K562 (cell line): Measurements from ENCODE around the gene TIGAR. TPM values are rescaled to one million over a fixed set of nuclear protein-coding genes. Genes with fewer than 3 reads are reported as not detected.

ENCODE experiments used
- CREB5 ChIP-seq: fragments of 250-450 bp; sonication (Bioruptor Pico); IDR thresholded peaks from 2 replicates; pipeline ENCODE4 v1.5.0; 2020; ENCODE audit warnings: mild to moderate bottlenecking
- DIDO1 ChIP-seq: fragments of 450-650 bp; IDR thresholded peaks from 2 replicates; pipeline ENCODE4 v1.6.1; 2016; ENCODE audit warnings: low read depth, missing biosample characterization, missing genetic modification characterization
- E2F6 ChIP-seq, 2 experiments: IDR thresholded peaks; 2 replicates each; pipeline ENCODE4 v1.6.1; 2011; ENCODE audit warnings: borderline replicate concordance in 1 of 2, control low read depth in 1 of 2, low read depth in 1 of 2, low read length in 1 of 2, mild to moderate bottlenecking in 1 of 2, mixed read lengths in 1 of 2, moderate library complexity in 1 of 2; ENCODE audit not compliant: insufficient read depth in 1 of 2, insufficient read length in 1 of 2, poor library complexity in 1 of 2, severe bottlenecking in 1 of 2; ENCODE audit errors: extremely low read depth in 1 of 2
- EZH2 ChIP-seq: IDR thresholded peaks from 2 replicates; pipeline ENCODE4 v1.6.1; 2012; ENCODE audit warnings: low read depth, mild to moderate bottlenecking, inconsistent platforms, low read length, borderline replicate concordance
- FOXJ2 ChIP-seq: fragments of 200-800 bp; sonication (Bioruptor generic); IDR thresholded peaks from 2 replicates; pipeline ENCODE4 v1.6.1; 2016; ENCODE audit warnings: missing genetic modification characterization, missing compliant biosample characterization
- KDM4B ChIP-seq, 2 experiments: fragments of 450-650 bp in 1 of 2; sonication (generic) in 1 of 2; IDR thresholded peaks; 2 replicates each; pipeline ENCODE4 v1.6.1; 2016 to 2017; ENCODE audit warnings: borderline replicate concordance in 2 of 2, antibody characterized with exemption in 1 of 2, low read depth in 1 of 2, mild to moderate bottlenecking in 1 of 2
- KLF13 ChIP-seq: fragments of 450-650 bp; IDR thresholded peaks from 2 replicates; pipeline ENCODE4 v1.6.1; 2016; ENCODE audit warnings: missing genetic modification characterization, low read depth, mild to moderate bottlenecking, missing compliant biosample characterization, moderate library complexity, borderline replicate concordance
- LEF1 ChIP-seq: fragments of 450-650 bp; IDR thresholded peaks from 2 replicates; pipeline ENCODE4 v1.6.1; 2016; ENCODE audit warnings: mild to moderate bottlenecking
- MXD1 ChIP-seq: fragments of 250-450 bp; sonication (Bioruptor Pico); IDR thresholded peaks from 2 replicates; pipeline ENCODE4 v1.8.0; 2021; ENCODE audit warnings: borderline replicate concordance, mild to moderate bottlenecking, moderate library complexity; ENCODE audit not compliant: poor library complexity, severe bottlenecking
- MYNN ChIP-seq, 2 experiments: sonication (generic); formaldehyde crosslinking in 1 of 2; IDR thresholded peaks; 2 replicates each; pipeline versions ENCODE4 v1.5.0 to v1.6.1; 2016 to 2020; ENCODE audit warnings: antibody characterized with exemption in 1 of 2, missing genetic modification reagents in 1 of 2
- NFRKB ChIP-seq: fragments of 450-650 bp; IDR thresholded peaks from 2 replicates; pipeline ENCODE4 v1.6.1; 2016; ENCODE audit warnings: low read depth
- OTX1 ChIP-seq: fragments of 450-650 bp; formaldehyde crosslinking; IDR thresholded peaks from 2 replicates; pipeline ENCODE4 v1.4.0; 2022; ENCODE audit warnings: mild to moderate bottlenecking
- SMAD4 ChIP-seq: fragments of 250-450 bp; sonication (Bioruptor Pico); conservative IDR thresholded peaks from 2 replicates; pipeline ENCODE4 v1.8.0; 2021; ENCODE audit warnings: inconsistent platforms, mild to moderate bottlenecking, moderate library complexity
- SMARCC2 ChIP-seq: fragments of 450-650 bp; IDR thresholded peaks from 2 replicates; pipeline ENCODE4 v1.6.1; 2017; ENCODE audit warnings: antibody characterized with exemption, moderate library complexity, mild to moderate bottlenecking, low read depth
- TAF1 ChIP-seq: IDR thresholded peaks from 2 replicates; pipeline ENCODE4 v1.6.1; 2011; ENCODE audit warnings: mild to moderate bottlenecking, low read length, moderate library complexity; ENCODE audit not compliant: insufficient read depth, control insufficient read depth, severe bottlenecking; ENCODE audit errors: extremely low read depth
- TAF15 ChIP-seq: fragments of 200-400 bp; formaldehyde crosslinking; IDR thresholded peaks from 2 replicates; pipeline ENCODE4 v1.6.1; 2017; ENCODE audit warnings: mild to moderate bottlenecking, low read depth, low read length, moderate library complexity
- TSC22D4 ChIP-seq: fragments of 450-650 bp; IDR thresholded peaks from 2 replicates; pipeline ENCODE4 v1.6.1; 2016; ENCODE audit warnings: missing genetic modification characterization, missing biosample characterization, control low read depth
- U2AF1 ChIP-seq: fragments of 200-400 bp; formaldehyde crosslinking; optimal IDR thresholded peaks from 2 replicates; pipeline ENCODE3; 2017; ENCODE audit warnings: mild to moderate bottlenecking, low read depth, low read length, moderate library complexity
- ZNF280B ChIP-seq: fragments of 250-450 bp; sonication (Bioruptor Pico); IDR thresholded peaks from 2 replicates; pipeline ENCODE4 v1.5.1; 2021; ENCODE audit warnings: mild to moderate bottlenecking
- ZNF282 ChIP-seq: sonication (generic); formaldehyde crosslinking; IDR thresholded peaks from 2 replicates; pipeline ENCODE4 v1.8.1; 2023; ENCODE audit warnings: missing genetic modification reagents
- ZNF445 ChIP-seq: fragments of 250-450 bp; sonication (Bioruptor Pico); IDR thresholded peaks from 2 replicates; pipeline ENCODE4 v1.4.0; 2020; ENCODE audit warnings: low read depth, mild to moderate bottlenecking, moderate library complexity
- polyA plus RNA-seq, 8 experiments: library from polyadenylated mRNA; depleted of rRNA in 4 of 8; stranded (reverse) in 5 of 8; unstranded in 3 of 8; fragments of >200 nt; fragmentation: Nextera tagmentation in 2 of 8; fragmentation: Illumina TruSeq in 1 of 8; extraction: Ambion mirVana in 2 of 8; extraction: Trizol in 1 of 8; gene quantifications; 2 replicates each; pipeline versions ENCODE4 v1.2.1 to v1.2.3, GENCODE V29; 2011 to 2014; ENCODE audit warnings: inconsistent platforms in 1 of 8, missing spikeins in 1 of 8
- total RNA-seq, 7 experiments: library from RNA; depleted of rRNA in 6 of 7; stranded (reverse); fragments of >200 nt in 6 of 7; fragmentation: Illumina TruSeq in 2 of 7; extraction: Trizol in 2 of 7; gene quantifications; 2 replicates each; pipeline versions ENCODE4 v1.2.1 to v1.2.3, GENCODE V29; 2011 to 2021; ENCODE audit warnings: low replicate concordance in 1 of 7

The TIGAR gene
- total and polyA plus RNA-seq, 9 of the 15 experiments (the other 6 are each of a cell fraction or from before 2014, with no cell fraction given): 0.11 to 1.0 (median 0.53) TPM; not detected in 2

GRCh38 chr12:4272424-4273272 is 48.4 kb upstream of the TIGAR start (continued):
- TF ChIP-seq DIDO1 (tag) (no peak), ZNF280B (CRISPR knock-in tag) (no peak), KDM4B (IDR thresholded peaks at IDR 0.05; ENCODE audit: borderline replicate concordance in 2 of 2, low read depth in 1 of 2) (0 out of 4 replicates have a peak, but pooled peaks of 1 of the 2 experiments have one; percentile 6), MYNN (IDR thresholded peaks at IDR 0.05) (no peak), MYNN (CRISPR knock-in tag; IDR thresholded peaks at IDR 0.05) (no peak), MXD1 (CRISPR knock-in tag) (no peak), NFRKB (peak; percentile 56; the same call in 1 of the 2 replicates), EZH2 (no peak), LEF1 (peak; percentile 78), CREB5 (CRISPR knock-in tag) (no peak), TAF1 (no peak), OTX1 (CRISPR knock-in tag) (no peak), U2AF1 (no peak), KLF13 (tag) (no peak), SMAD4 (CRISPR knock-in tag) (peak; percentile 74), TSC22D4 (tag) (no peak), FOXJ2 (tag) (no peak), ZNF445 (CRISPR knock-in tag) (no peak), SMARCC2 (no peak), ZNF282 (no peak), E2F6 (IDR thresholded peaks at IDR 0.05; ENCODE audit: borderline replicate concordance in 1 of 2, extremely low read depth in 1 of 2, insufficient read depth in 1 of 2, insufficient read length in 1 of 2, low read depth in 1 of 2, low read length in 1 of 2, poor library complexity in 1 of 2, severe bottlenecking in 1 of 2) (peak; percentile 78 to 79), TAF15 (no peak)
